Endothelial cell (in vitro differentiated cells): Measurements from ENCODE around the gene GNAT1. TPM values are rescaled to one million over a fixed set of nuclear protein-coding genes. Genes with fewer than 3 reads are reported as not detected.
"Not testable (repeated sequence)": the region's sequence is repeated elsewhere in the genome, so short reads cannot be mapped to it uniquely, and the experiment has no call there.

ENCODE experiments used
- DNase-seq: peaks from one replicate; pipeline ENCODE4 v3.0.0; 2021; ENCODE audit warnings: low spot score
- H3K27ac Mint-ChIP-seq: one replicate; pipeline ENCODE4 v1.8.0; 2021; ENCODE audit warnings: mixed read lengths, inconsistent platforms; ENCODE audit not compliant: unreplicated experiment
- H3K27me3 Mint-ChIP-seq: one replicate; pipeline ENCODE4 v1.8.0; 2021; ENCODE audit warnings: mild to moderate bottlenecking, moderate library complexity, mixed read lengths, inconsistent platforms; ENCODE audit not compliant: unreplicated experiment
- H3K36me3 Mint-ChIP-seq: one replicate; pipeline ENCODE4 v1.8.0; 2021; ENCODE audit warnings: mild to moderate bottlenecking, low read depth, mixed read lengths, inconsistent platforms; ENCODE audit not compliant: unreplicated experiment
- H3K4me1 Mint-ChIP-seq: one replicate; pipeline ENCODE4 v1.8.0; 2021; ENCODE audit warnings: mild to moderate bottlenecking, mixed read lengths, inconsistent platforms; ENCODE audit not compliant: unreplicated experiment
- H3K4me3 Mint-ChIP-seq: one replicate; pipeline ENCODE4 v1.8.0; 2021; ENCODE audit warnings: mild to moderate bottlenecking, mixed read lengths, inconsistent platforms; ENCODE audit not compliant: unreplicated experiment
- H3K9me3 Mint-ChIP-seq: one replicate; pipeline ENCODE4 v1.8.0; 2021; ENCODE audit warnings: mixed read lengths, inconsistent platforms; ENCODE audit not compliant: unreplicated experiment
- total RNA-seq: library from RNA; stranded (reverse); fragmentation: NEBNext Ultra II Directional; extraction: Animal tissue kit (Norgen Biotek cat#: 25700); gene quantifications from one replicate; pipeline ENCODE4 v1.2.1, GENCODE V29; 2021; ENCODE audit not compliant: unreplicated experiment
- TF ChIP-seq, protein P1 (sequence below): fragments of 200-600 bp; sonication (generic); IDR thresholded peaks from one replicate; pipeline ENCODE4 v1.5.0; 2021; ENCODE audit warnings: antibody characterized with exemption; ENCODE audit not compliant: unreplicated experiment

The GNAT1 gene
- total RNA-seq, 1 donor from 2014 or later, result 0.59 TPM

GRCh38 chr3:50224639-50225038, 33.2 kb downstream of the GNAT1 start:
- no peak overlapping the region for H3K4me3 Mint-ChIP-seq
- H3K27ac Mint-ChIP-seq, result no peak overlapping the region
- H3K4me1 Mint-ChIP-seq, result peaks cover 12% of the 10 kb centered on the region
- DNase-seq, result no peak
- no peaks in the 10 kb centered on the region for H3K9me3 Mint-ChIP-seq
- H3K27me3 Mint-ChIP-seq, result peaks cover 13% of the 10 kb centered on the region
- peaks cover 6% of the 10 kb centered on the region for H3K36me3 Mint-ChIP-seq
- TF ChIP-seq, protein P1, sequence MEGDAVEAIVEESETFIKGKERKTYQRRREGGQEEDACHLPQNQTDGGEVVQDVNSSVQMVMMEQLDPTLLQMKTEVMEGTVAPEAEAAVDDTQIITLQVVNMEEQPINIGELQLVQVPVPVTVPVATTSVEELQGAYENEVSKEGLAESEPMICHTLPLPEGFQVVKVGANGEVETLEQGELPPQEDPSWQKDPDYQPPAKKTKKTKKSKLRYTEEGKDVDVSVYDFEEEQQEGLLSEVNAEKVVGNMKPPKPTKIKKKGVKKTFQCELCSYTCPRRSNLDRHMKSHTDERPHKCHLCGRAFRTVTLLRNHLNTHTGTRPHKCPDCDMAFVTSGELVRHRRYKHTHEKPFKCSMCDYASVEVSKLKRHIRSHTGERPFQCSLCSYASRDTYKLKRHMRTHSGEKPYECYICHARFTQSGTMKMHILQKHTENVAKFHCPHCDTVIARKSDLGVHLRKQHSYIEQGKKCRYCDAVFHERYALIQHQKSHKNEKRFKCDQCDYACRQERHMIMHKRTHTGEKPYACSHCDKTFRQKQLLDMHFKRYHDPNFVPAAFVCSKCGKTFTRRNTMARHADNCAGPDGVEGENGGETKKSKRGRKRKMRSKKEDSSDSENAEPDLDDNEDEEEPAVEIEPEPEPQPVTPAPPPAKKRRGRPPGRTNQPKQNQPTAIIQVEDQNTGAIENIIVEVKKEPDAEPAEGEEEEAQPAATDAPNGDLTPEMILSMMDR, result no peak

GRCh38 chr3:50226888-50227389, 35.5 kb downstream of the GNAT1 start:
- DNase-seq, result peak; percentile 30
- peaks cover 12% of the 10 kb centered on the region for H3K27me3 Mint-ChIP-seq
- peaks cover 6% of the 10 kb centered on the region for H3K36me3 Mint-ChIP-seq
- TF ChIP-seq, protein P1, result no peak
- H3K4me3 Mint-ChIP-seq, result peak overlapping the region; percentile 69
- H3K27ac Mint-ChIP-seq, result no peak overlapping the region
- H3K9me3 Mint-ChIP-seq, result no peaks in the 10 kb centered on the region
- peaks cover 16% of the 10 kb centered on the region for H3K4me1 Mint-ChIP-seq

- Mint-ChIP-seq H3K27ac (no peak overlapping the region), H3K4me1 (peaks cover 19% of the 10 kb centered on the region), H3K9me3 (no peaks in the 10 kb centered on the region)
These were observed 36.2 kb downstream of the GNAT1 start for GRCh38 chr3:50227390-50228183.

DNA sequence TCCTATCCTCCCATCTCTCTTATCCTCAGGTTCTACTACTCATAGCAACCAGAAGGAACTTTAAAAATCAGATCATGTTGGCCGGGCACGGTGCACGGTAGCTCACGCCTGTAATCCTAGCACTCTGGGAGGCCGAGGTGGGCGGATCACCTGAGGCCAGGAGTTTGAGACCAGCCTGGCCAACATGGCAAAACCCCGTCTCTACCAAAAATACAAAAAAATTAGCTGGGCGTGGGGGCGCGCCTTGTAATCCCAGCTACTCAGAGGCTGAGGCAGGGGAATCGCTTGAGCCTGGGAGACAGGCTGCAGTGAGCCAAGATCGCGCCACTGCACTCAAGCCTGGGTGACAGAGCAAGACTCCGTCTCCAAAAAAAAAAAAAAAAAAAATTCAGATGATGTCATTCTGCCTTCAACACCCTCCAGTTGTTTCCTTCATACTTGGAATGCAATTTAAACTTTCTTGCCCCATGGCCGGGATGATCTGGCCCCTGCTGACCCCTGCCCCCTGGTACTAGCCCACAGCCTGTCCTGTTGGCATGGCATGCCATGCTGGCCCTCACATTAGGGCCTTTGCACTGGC, 36.9 kb downstream of the GNAT1 start:
- peak overlapping the region; percentile 36 for H3K27ac Mint-ChIP-seq

More at GRCh38 chr3:50227390-50228183, 36.2 kb downstream of the GNAT1 start:
- TF ChIP-seq, protein P1, result peak; percentile 77
- Mint-ChIP-seq H3K27me3 (peaks cover 15% of the 10 kb centered on the region), H3K4me3 (peak overlapping the region; percentile 88), H3K36me3 (peaks cover 6% of the 10 kb centered on the region)
- DNase-seq, result peak; percentile 87

GRCh38 chr3:50229490-50229889, 38.1 kb downstream of the GNAT1 start:
- peak overlapping the region; percentile 0 for H3K4me3 Mint-ChIP-seq
- H3K4me1 Mint-ChIP-seq, result peaks cover 23% of the 10 kb centered on the region

More for the DNA sequence above, 36.9 kb downstream of the GNAT1 start:
- DNase-seq, H3K9me3 Mint-ChIP-seq, H3K36me3 Mint-ChIP-seq: not testable (repeated sequence)
- peak overlapping the region; percentile 89 for H3K4me3 Mint-ChIP-seq
- peaks cover 18% of the 10 kb centered on the region for H3K27me3 Mint-ChIP-seq
- peaks cover 21% of the 10 kb centered on the region for H3K4me1 Mint-ChIP-seq

More at GRCh38 chr3:50229490-50229889, 38.1 kb downstream of the GNAT1 start:
- TF ChIP-seq, protein P1, result no peak
- peak overlapping the region; percentile 75 for H3K27ac Mint-ChIP-seq
- peaks cover 18% of the 10 kb centered on the region for H3K27me3 Mint-ChIP-seq
- H3K36me3 Mint-ChIP-seq, result peaks cover 6% of the 10 kb centered on the region
- no peaks in the 10 kb centered on the region for H3K9me3 Mint-ChIP-seq
- no peak for DNase-seq
